ENCODE results near the gene ZMIZ1.

ZMIZ1 gene

GRCh38 chr10:79131836-79132631 is 63.3 kb downstream of the ZMIZ1 start:
- DNase-seq (ENCODE audit: low spot score) = no peak

GRCh38 chr10:79132681-79133381 is 64.1 kb downstream of the ZMIZ1 start:
- DNase-seq (ENCODE audit: low spot score) = no peak
- no peak for TF ChIP-seq CTCF (IDR thresholded peaks at IDR 0.05; ENCODE audit: extremely low read depth, missing control alignments)

More at GRCh38 chr10:79131836-79132631, 63.3 kb downstream of the ZMIZ1 start:
- TF ChIP-seq CTCF (IDR thresholded peaks at IDR 0.05; ENCODE audit: extremely low read depth, missing control alignments) = no peak

GRCh38 chr10:79133416-79133815 is 64.7 kb downstream of the ZMIZ1 start:
- no peak for TF ChIP-seq CTCF (IDR thresholded peaks at IDR 0.05; ENCODE audit: extremely low read depth, missing control alignments)
- no peak for DNase-seq (ENCODE audit: low spot score)

- TF ChIP-seq CTCF (IDR thresholded peaks at IDR 0.05; ENCODE audit: extremely low read depth, missing control alignments) = no peak
- no peak for DNase-seq (ENCODE audit: low spot score)
These were observed 67.0 kb downstream of the ZMIZ1 start for GRCh38 chr10:79135790-79136189.

- TF ChIP-seq CTCF (IDR thresholded peaks at IDR 0.05; ENCODE audit: extremely low read depth, missing control alignments) = no peak
- DNase-seq (ENCODE audit: low spot score) = no peak
These were observed 67.7 kb downstream of the ZMIZ1 start for GRCh38 chr10:79136236-79137005.

- TF ChIP-seq CTCF (IDR thresholded peaks at IDR 0.05; ENCODE audit: extremely low read depth, missing control alignments) = no peak
- DNase-seq (ENCODE audit: low spot score) = no peak
These were observed 68.6 kb downstream of the ZMIZ1 start for GRCh38 chr10:79137300-79137756.
